Mesenchymal stem cell (in vitro differentiated cells and primary cell): ENCODE results near the gene SH3PXD2A.

Experiments used
- DNase-seq: peaks from one replicate; pipeline ENCODE4 v3.0.0-alpha.2; 2013
- H2AFZ ChIP-seq: one replicate; pipeline ENCODE4 v1.6.1; 2013; ENCODE audit warnings: low read depth, mild to moderate bottlenecking, control low read depth, inconsistent platforms, low read length, moderate library complexity
- H2AK5ac ChIP-seq: 2 replicates; pipeline ENCODE4 v1.6.1; 2013; ENCODE audit warnings: low read length, moderate library complexity, mild to moderate bottlenecking, inconsistent platforms; ENCODE audit not compliant: severe bottlenecking
- H2BK120ac ChIP-seq: one replicate; pipeline ENCODE4 v1.6.1; 2013; ENCODE audit warnings: low read depth, mild to moderate bottlenecking, inconsistent platforms, low read length, moderate library complexity
- H2BK12ac ChIP-seq, 2 experiments: one replicate each; pipeline ENCODE4 v1.6.1; 2013; ENCODE audit warnings: inconsistent platforms in 2 of 2, low read length in 2 of 2, mild to moderate bottlenecking in 2 of 2, moderate library complexity in 2 of 2, control low read depth in 1 of 2
- H2BK15ac ChIP-seq: one replicate; pipeline ENCODE4 v1.6.1; 2013; ENCODE audit warnings: mild to moderate bottlenecking, low read depth, inconsistent platforms; ENCODE audit not compliant: poor library complexity, severe bottlenecking
- H2BK5ac ChIP-seq: 2 replicates; pipeline ENCODE4 v1.6.1; 2013; ENCODE audit warnings: low read depth, mild to moderate bottlenecking, low read length, control low read depth, inconsistent platforms; ENCODE audit not compliant: poor library complexity, severe bottlenecking
- H3K14ac ChIP-seq, 2 experiments: one replicate each; pipeline ENCODE4 v1.6.1; 2013; ENCODE audit warnings: inconsistent platforms in 2 of 2, low read length in 2 of 2, control low read depth in 1 of 2, mild to moderate bottlenecking in 1 of 2, moderate library complexity in 1 of 2
- H3K18ac ChIP-seq, 2 experiments: one replicate each; pipeline ENCODE4 v1.6.1; 2013; ENCODE audit warnings: inconsistent platforms in 2 of 2, low read length in 2 of 2, control low read depth in 1 of 2, low read depth in 1 of 2, mild to moderate bottlenecking in 1 of 2
- H3K23ac ChIP-seq, 2 experiments: one replicate each; pipeline ENCODE4 v1.6.1; 2013; ENCODE audit warnings: inconsistent platforms in 2 of 2, low read length in 2 of 2, mild to moderate bottlenecking in 2 of 2, moderate library complexity in 2 of 2, control low read depth in 1 of 2
- H3K27ac ChIP-seq: 2 replicates; pipeline ENCODE4 v1.5.1; 2013; ENCODE audit warnings: mild to moderate bottlenecking, moderate library complexity, low read length, control low read depth, inconsistent platforms; ENCODE audit not compliant: poor library complexity, severe bottlenecking
- H3K27me3 ChIP-seq, 2 experiments: 2 replicates each; pipeline versions ENCODE4 v1.6.1 to v1.7.0; 2013; ENCODE audit warnings: low read length in 2 of 2, mild to moderate bottlenecking in 2 of 2, moderate library complexity in 2 of 2, control low read depth in 1 of 2, inconsistent platforms in 1 of 2; ENCODE audit not compliant: control insufficient read depth in 1 of 2, insufficient read depth in 1 of 2
- H3K36me3 ChIP-seq, 2 experiments: 2 replicates each; pipeline versions ENCODE4 v1.6.1 to v1.7.0; 2013; ENCODE audit warnings: low read length in 2 of 2, control low read depth in 1 of 2, inconsistent platforms in 1 of 2, low read depth in 1 of 2, mild to moderate bottlenecking in 1 of 2; ENCODE audit not compliant: insufficient read depth in 2 of 2, control insufficient read depth in 1 of 2
- H3K4ac ChIP-seq, 2 experiments: one replicate each; pipeline ENCODE4 v1.6.1; 2013; ENCODE audit warnings: inconsistent platforms in 2 of 2, low read length in 2 of 2, mild to moderate bottlenecking in 2 of 2, moderate library complexity in 2 of 2, control low read depth in 1 of 2, low read depth in 1 of 2
- H3K4me1 ChIP-seq: 2 replicates; pipeline ENCODE4 v1.6.1; 2013; ENCODE audit warnings: low read depth, low read length, control low read depth; ENCODE audit not compliant: control insufficient read depth, insufficient read depth
- H3K4me2 ChIP-seq: 2 replicates; pipeline ENCODE4 v1.6.1; 2013; ENCODE audit warnings: low read length, mild to moderate bottlenecking, inconsistent platforms; ENCODE audit not compliant: poor library complexity, severe bottlenecking
- H3K4me3 ChIP-seq, 2 experiments: 2 replicates each; pipeline versions ENCODE4 v1.5.1 to v1.7.0; 2013; ENCODE audit warnings: low read length in 2 of 2, mild to moderate bottlenecking in 2 of 2, control low read depth in 1 of 2, low read depth in 1 of 2; ENCODE audit not compliant: insufficient read depth in 1 of 2
- H3K79me1 ChIP-seq: replicated peaks from 2 replicates; pipeline ENCODE4 v1.6.1; 2013; ENCODE audit warnings: mild to moderate bottlenecking, control low read depth, low read length, inconsistent platforms; ENCODE audit not compliant: poor library complexity, severe bottlenecking
- H3K9ac ChIP-seq: 2 replicates; pipeline ENCODE4 v1.7.0; 2013; ENCODE audit warnings: mild to moderate bottlenecking, low read length, moderate library complexity
- H3K9me3 ChIP-seq: 2 replicates; pipeline ENCODE4 v1.7.0; 2013; ENCODE audit warnings: mild to moderate bottlenecking, low read length; ENCODE audit not compliant: control insufficient read depth
- H4K8ac ChIP-seq: one replicate; pipeline ENCODE4 v1.6.1; 2013; ENCODE audit warnings: inconsistent platforms, mild to moderate bottlenecking, low read length, moderate library complexity
- H4K91ac ChIP-seq: one replicate; pipeline ENCODE4 v1.6.1; 2013; ENCODE audit warnings: mild to moderate bottlenecking, low read length, inconsistent platforms
- WGBS: methylation state at CpG from one replicate; pipeline ENCODE4 v1.1.7; 2013; ENCODE audit warnings: mixed read lengths; 5-methylcytosine and 5-hydroxymethylcytosine counted together

Gene SH3PXD2A

GRCh38 chr10:103572347-103573204 is 282.8 kb downstream of the SH3PXD2A start:
- no peak overlapping the region for H3K18ac ChIP-seq
- no peak overlapping the region for H2BK15ac ChIP-seq
- no peak overlapping the region for H2BK5ac ChIP-seq
- no peak overlapping the region for H3K23ac ChIP-seq
- H3K14ac ChIP-seq, result no peak overlapping the region
- no peak overlapping the region for H4K91ac ChIP-seq
- no peak overlapping the region for H3K4ac ChIP-seq
- no peak overlapping the region for H4K8ac ChIP-seq
- no peaks in the 10 kb centered on the region for H3K36me3 ChIP-seq
- no peak overlapping the region for H2BK12ac ChIP-seq
- H2AK5ac ChIP-seq, result no peak overlapping the region
- no peaks in the 10 kb centered on the region for H3K9me3 ChIP-seq
- H3K4me2 ChIP-seq, result no peak overlapping the region
- H2AFZ ChIP-seq, result no peak overlapping the region
- 92% methylated on average over 8 of the region's 10 CpGs for WGBS
- H3K27me3 ChIP-seq, result peaks cover 42 to 90% of the 10 kb centered on the region in 2 experiments
- no peaks in the 10 kb centered on the region for H3K79me1 ChIP-seq
- no peak overlapping the region for H3K27ac ChIP-seq
- H2BK120ac ChIP-seq, result no peak overlapping the region
- peaks cover 5% of the 10 kb centered on the region for H3K4me1 ChIP-seq
- no peak overlapping the region for H3K9ac ChIP-seq
- DNase-seq, result peak; percentile 10
- no peak overlapping the region for H3K4me3 ChIP-seq

- Histone ChIP-seq H2BK15ac (no peak overlapping the region), H3K27me3 (peaks cover 38 to 86% of the 10 kb centered on the region in 2 experiments), H3K4ac (no peak overlapping the region), H3K79me1 (no peaks in the 10 kb centered on the region), H3K4me2 (no peak overlapping the region), H2BK120ac (no peak overlapping the region), H4K91ac (no peak overlapping the region), H4K8ac (no peak overlapping the region), H2AK5ac (no peak overlapping the region), H3K23ac (no peak overlapping the region), H2BK5ac (no peak overlapping the region), H3K14ac (no peak overlapping the region), H3K18ac (no peak overlapping the region), H2BK12ac (no peak overlapping the region), H3K36me3 (no peaks in the 10 kb centered on the region), H3K27ac (no peak overlapping the region), H2AFZ (no peak overlapping the region), H3K4me3 (no peak overlapping the region), H3K9ac (no peak overlapping the region), H3K9me3 (no peaks in the 10 kb centered on the region), H3K4me1 (peaks cover 3% of the 10 kb centered on the region)
- 94% methylated on average over 18 of the region's 18 CpGs for WGBS
- no peak for DNase-seq
Observed at GRCh38 chr10:103571656-103571975, 283.8 kb downstream of the SH3PXD2A start.

GRCh38 chr10:103570844-103571655 is 284.3 kb downstream of the SH3PXD2A start:
- Histone ChIP-seq H3K79me1 (no peaks in the 10 kb centered on the region), H3K14ac (no peak overlapping the region), H3K4me1 (peaks cover 3% of the 10 kb centered on the region), H2BK5ac (no peak overlapping the region), H2AFZ (no peak overlapping the region), H3K4me2 (no peak overlapping the region), H2AK5ac (no peak overlapping the region), H3K4me3 (no peak overlapping the region), H3K36me3 (no peaks in the 10 kb centered on the region), H2BK15ac (no peak overlapping the region), H2BK12ac (no peak overlapping the region), H3K27ac (no peak overlapping the region), H3K4ac (no peak overlapping the region), H2BK120ac (no peak overlapping the region), H3K9ac (no peak overlapping the region), H3K23ac (no peak overlapping the region), H4K91ac (no peak overlapping the region), H3K18ac (no peak overlapping the region), H4K8ac (no peak overlapping the region), H3K27me3 (peaks cover 43 to 84% of the 10 kb centered on the region in 2 experiments), H3K9me3 (no peaks in the 10 kb centered on the region)
- DNase-seq, result no peak
- 92% methylated on average over 28 of the region's 28 CpGs for WGBS

DNA sequence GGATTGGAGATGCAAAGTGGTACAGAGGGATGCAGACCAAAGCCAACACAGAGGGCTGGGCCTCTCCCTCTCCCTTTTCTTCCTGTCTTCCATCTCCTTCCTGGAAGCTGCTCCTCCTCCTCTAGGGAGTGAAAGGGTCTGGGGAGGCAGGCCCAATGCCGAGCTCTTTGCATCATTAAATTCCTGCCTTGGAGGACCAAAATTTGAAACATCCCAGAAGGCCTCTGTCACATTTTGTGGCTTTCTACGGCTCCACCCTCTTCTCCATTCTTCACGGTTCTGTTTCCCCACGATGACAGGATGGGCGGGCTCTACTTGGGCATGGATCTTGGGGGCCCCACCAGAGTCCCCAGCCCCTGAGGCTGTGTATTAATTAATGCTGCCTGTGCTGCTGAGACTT is 285.5 kb downstream of the SH3PXD2A start:
- Histone ChIP-seq H2BK12ac (no peak overlapping the region), H2BK5ac (no peak overlapping the region), H3K4me2 (no peak overlapping the region), H2AK5ac (no peak overlapping the region), H3K18ac (no peak overlapping the region), H2BK15ac (no peak overlapping the region), H3K4ac (no peak overlapping the region), H4K8ac (no peak overlapping the region), H3K27me3 (peaks cover 54 to 81% of the 10 kb centered on the region in 2 experiments), H3K9ac (no peak overlapping the region), H3K36me3 (no peaks in the 10 kb centered on the region), H3K9me3 (no peaks in the 10 kb centered on the region), H4K91ac (no peak overlapping the region), H2BK120ac (no peak overlapping the region), H3K79me1 (no peaks in the 10 kb centered on the region), H3K14ac (no peak overlapping the region), H3K4me3 (no peak overlapping the region), H2AFZ (no peak overlapping the region), H3K23ac (no peak overlapping the region), H3K4me1 (no peaks in the 10 kb centered on the region), H3K27ac (no peak overlapping the region)
- DNase-seq, result peak; percentile 28
- WGBS, result 61% methylated on average over 5 of the region's 5 CpGs
